NCI-H446 (cell line): Measurements from ENCODE around the gene BRI3.
"Not testable (repeated sequence)": the region's sequence is repeated elsewhere in the genome, so short reads cannot be mapped to it uniquely, and the experiment has no call there.

Experiments
- DNase-seq, 2 experiments: peaks; one replicate each; lab custom pipeline; 2025; lab: John Stamatoyannopoulos, UW

Gene BRI3

GRCh38 chr7:98314469-98314868 lies 33.0 kb downstream of the BRI3 start:
- no peak for DNase-seq

GRCh38 chr7:98315318-98315993 lies 34.0 kb downstream of the BRI3 start:
- no peak for DNase-seq

- not testable (repeated sequence) for DNase-seq
Measured at GRCh38 chr7:98315994-98316527, 34.6 kb downstream of the BRI3 start.

- no peak for DNase-seq
Measured at GRCh38 chr7:98317366-98318040, 36.0 kb downstream of the BRI3 start.

- no peak for DNase-seq
Measured at GRCh38 chr7:98319176-98319575, 37.7 kb downstream of the BRI3 start.

GRCh38 chr7:98321301-98321700 lies 39.8 kb downstream of the BRI3 start:
- no peak for DNase-seq

- no peak for DNase-seq
Measured at GRCh38 chr7:98322331-98323270, 41.1 kb downstream of the BRI3 start.

- DNase-seq = no peak
Measured at GRCh38 chr7:98323597-98324322, 42.3 kb downstream of the BRI3 start.

- DNase-seq = no peak
Measured at GRCh38 chr7:98324782-98325181, 43.3 kb downstream of the BRI3 start.

GRCh38 chr7:98329100-98329790 lies 47.8 kb downstream of the BRI3 start:
- no peak for DNase-seq

GRCh38 chr7:98329791-98330373 lies 48.4 kb downstream of the BRI3 start:
- no peak for DNase-seq

- no peak for DNase-seq
Measured at GRCh38 chr7:98330926-98331529, 49.5 kb downstream of the BRI3 start.

GRCh38 chr7:98334081-98334480 lies 52.6 kb downstream of the BRI3 start:
- no peak for DNase-seq

GRCh38 chr7:98335411-98335977 lies 54.0 kb downstream of the BRI3 start:
- no peak for DNase-seq

GRCh38 chr7:98338441-98338840 lies 57.0 kb downstream of the BRI3 start:
- no peak for DNase-seq

GRCh38 chr7:98339043-98339442 lies 57.6 kb downstream of the BRI3 start:
- DNase-seq = no peak

- DNase-seq = no peak
Measured at GRCh38 chr7:98341106-98341505, 59.6 kb downstream of the BRI3 start.
